HG03439 (cell line): ENCODE results near the gene CCDC33.
"Not testable (repeated sequence)": the region's sequence is repeated elsewhere in the genome, so short reads cannot be mapped to it uniquely, and the experiment has no call there.

Source experiments
- ATAC-seq: cut with Tn5 transposase; IDR thresholded peaks from one replicate; pipeline ENCODE4 v1.9.1; 2021; ENCODE audit warnings: mild to moderate bottlenecking, moderate library complexity; ENCODE audit not compliant: unreplicated experiment

CCDC33 gene

DNA sequence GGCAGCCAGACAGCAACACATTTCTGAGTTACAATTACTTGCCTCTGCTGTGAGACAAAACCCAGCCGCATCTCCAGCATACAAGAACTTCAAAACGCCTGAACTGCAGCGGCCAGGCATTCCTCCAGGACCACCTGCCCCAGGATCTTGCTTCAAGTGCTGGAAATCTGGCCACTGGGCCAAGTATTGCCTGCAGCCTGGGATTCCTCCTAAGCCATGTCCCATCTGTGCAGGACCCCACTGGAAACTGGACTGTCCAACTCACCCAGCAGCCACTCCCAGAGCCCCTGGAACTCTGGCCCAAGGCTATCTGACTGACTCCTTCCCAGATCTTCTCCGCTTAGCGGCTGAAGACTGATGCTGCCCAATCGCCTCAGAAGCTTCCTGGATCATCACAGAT lies 119.9 kb downstream of the CCDC33 start:
- not testable (repeated sequence) for ATAC-seq

DNA sequence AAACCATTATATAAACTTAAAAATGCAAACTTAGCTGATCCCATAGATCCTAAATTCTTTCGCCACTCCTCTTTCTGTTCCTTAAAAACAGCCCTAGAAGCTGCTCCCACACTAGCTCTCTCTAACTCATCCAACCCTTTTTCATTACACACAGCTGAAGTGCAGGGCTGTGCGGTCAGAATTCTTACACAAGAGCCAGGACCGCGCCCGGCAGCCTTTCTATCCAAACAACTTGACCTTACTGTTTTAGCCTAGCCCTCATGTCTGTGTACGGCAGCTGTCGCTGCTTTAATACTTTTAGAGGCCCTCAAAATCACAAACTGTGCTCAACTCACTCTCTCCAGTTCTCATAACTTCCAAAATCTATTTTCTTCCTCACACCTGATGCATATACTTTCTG lies 121.4 kb downstream of the CCDC33 start:
- not testable (repeated sequence) for ATAC-seq

DNA sequence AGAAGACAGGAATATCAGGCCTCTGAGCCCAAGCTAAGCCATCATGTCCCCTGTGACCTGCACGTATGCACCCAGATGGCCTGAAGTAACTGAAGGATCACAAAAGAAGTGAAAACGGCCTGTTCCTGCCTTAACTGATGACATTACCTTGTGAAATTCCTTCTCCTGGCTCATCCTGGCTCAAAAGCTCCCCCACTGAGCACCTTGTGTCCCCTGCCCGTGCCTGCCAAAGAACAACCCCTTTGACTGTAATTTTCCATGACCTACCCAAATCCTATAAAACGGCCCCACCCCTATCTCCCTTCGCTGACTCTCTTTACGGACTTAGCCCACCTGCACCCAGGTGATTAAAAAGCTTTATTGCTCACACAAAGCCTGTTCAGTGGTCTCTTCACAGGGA lies 123.2 kb downstream of the CCDC33 start:
- ATAC-seq: not testable (repeated sequence)

DNA sequence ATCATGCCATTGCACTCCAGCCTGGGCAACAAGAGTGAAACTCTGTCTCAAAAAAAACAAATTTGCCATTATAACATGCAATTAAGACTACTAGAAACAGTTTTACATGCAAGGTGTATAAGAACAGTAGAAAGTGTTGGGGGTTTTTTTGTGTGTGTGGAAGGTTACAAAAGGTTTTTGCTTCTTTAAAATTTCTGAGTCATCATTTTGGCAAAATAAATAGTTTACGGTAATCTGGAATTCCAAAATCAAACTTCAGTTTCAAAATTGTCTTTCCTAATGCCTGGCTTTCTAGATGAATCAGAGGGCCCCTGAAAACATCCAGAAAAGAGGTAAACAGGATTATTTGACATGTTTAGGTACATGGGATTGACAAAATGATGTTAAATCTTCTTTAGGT lies 124.7 kb downstream of the CCDC33 start:
- not testable (repeated sequence) for ATAC-seq

DNA sequence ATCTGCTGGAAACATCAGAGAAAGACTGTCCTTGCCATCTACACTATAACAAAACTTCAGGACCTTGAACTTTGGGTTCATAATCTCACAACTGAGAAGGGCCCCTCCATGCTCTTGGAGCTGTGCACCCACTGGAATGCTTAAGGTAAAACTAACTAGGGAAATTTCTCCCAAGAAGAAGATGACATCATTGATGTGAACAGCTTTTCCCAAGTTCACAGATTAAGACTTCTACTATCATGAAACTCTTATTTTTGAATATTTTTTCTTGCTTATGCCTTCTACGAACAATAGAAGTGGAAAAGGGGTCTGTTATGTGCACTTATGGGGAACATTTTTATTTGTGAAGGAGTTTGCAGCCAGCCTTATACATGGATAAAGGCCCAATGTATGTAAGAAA lies 126.4 kb downstream of the CCDC33 start:
- ATAC-seq: no peak

DNA sequence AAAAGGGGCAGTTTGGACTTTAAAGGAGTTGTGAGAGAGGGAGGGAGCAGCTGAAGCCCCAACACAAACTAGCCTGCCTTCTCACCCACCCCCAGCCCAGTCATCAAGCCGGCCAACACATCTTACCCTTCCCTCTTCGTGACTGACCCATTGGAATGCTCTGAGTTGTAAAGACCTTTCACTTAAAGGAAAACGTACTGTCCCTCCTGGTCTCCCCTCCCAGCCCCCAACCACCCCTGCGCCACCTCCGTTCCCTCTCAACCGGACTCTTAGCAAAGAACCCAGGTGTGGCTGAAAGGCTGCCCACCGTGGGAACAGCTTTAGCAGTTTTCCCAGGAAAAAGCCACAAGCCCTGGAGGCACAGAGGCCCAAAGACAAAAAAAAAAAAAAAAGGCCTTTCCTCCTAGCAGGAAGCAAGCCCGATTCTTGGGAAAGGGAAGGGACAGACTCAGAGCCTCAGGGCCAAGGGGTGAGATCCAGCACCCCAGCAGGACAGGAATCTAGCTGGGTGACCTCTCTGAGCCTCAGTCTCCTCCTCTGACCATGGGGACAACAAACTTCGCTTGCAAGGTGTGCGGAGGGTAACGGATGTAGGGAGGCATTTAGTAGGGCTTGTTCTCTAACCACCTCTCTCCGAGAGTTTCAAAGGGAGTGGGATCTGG lies 128.9 kb downstream of the CCDC33 start:
- no peak for ATAC-seq

DNA sequence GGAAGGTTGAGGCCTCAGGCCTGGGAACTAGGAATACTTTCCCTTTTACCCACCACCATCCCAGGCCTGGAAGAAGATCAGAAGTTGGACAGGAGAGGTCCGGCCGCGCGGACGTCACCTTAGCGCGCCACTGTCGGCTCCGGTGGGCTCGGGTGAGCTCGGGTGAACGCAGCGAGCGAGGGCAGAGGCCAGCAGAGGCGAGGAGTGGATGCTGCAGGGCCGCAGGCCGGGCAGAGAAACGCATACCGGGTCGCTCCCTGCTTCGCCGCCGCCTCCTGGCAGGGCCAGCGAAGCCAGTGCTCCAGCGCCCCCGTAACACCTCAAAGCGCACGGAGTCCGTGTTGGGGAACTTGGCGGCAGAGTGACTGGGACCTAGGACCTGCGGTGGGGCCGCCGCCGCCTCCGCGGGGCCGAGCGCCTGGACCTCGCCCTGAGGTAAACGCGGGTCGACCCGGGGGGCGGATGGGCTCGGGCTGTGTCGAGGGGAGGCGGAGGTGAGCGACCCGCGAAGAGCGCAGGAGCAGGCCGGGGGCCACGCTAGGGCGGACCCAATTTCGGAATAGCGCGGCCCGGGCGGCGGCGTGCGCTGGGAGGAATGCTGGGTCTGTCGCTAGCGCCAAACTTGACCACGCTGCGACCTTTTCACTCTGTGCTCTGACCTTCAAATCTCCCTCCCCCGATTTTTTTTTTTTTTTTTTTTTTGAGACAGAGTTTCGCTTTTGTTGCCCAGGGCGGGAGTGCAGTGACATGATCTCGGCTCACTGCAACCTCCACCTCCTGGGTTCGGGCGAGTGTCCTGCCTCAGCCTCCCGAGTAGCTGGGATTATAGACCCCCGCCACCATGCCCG lies 129.7 kb downstream of the CCDC33 start:
- ATAC-seq: no peak

DNA sequence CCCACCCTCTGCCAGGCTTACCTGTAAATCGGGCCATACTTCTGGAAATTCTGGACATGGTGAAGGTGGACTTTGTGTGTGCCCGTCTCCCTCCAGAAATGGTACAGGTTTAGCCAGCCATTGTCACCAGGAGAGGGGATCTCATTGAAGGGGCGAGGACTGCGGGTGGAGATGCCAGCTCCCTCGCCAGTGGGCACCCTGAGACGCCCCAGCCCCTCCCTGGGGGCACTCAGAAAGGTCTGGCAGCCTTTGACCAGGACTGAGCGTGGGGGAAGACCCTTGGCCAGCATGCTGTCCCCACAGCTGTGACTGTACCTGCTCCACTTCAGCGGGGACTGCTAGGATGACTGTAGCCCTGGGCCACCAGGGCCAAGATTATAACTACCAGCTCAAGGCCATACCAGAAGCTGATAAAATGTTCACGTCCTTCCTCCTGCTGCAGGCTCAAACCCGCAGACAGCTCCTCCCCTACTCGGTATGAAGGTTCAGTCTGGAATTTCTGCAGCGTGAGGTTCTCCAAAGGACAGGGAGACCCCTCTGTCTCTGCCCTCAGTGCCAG lies 131.2 kb downstream of the CCDC33 start, which contains the start of gene CYP11A1:
TSS of gene CYP11A1 (minus strand) at position 351 of the 559 bp plus-strand sequence. CDS start at position 290, 61 bp downstream.
- ATAC-seq: no peak

DNA sequence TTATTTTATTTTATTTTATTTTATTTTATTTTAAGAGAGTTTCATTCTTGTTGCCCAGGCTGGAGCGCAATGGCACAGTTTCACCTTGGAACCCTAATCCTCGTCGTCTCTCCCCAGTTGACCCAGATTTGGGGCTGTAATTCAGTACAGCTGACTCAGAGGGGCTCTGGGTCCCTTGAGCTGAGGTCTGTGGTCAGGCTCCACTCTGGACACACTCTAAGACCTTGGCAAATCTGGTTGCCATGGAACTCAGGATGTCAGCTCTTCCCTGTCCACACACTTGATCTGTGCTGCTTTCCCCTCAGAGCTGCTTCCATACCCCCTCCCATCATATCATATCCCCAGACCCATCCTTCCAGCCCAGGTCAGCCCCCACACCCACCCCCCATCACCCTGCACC lies 132.0 kb downstream of the CCDC33 start:
- no peak for ATAC-seq

DNA sequence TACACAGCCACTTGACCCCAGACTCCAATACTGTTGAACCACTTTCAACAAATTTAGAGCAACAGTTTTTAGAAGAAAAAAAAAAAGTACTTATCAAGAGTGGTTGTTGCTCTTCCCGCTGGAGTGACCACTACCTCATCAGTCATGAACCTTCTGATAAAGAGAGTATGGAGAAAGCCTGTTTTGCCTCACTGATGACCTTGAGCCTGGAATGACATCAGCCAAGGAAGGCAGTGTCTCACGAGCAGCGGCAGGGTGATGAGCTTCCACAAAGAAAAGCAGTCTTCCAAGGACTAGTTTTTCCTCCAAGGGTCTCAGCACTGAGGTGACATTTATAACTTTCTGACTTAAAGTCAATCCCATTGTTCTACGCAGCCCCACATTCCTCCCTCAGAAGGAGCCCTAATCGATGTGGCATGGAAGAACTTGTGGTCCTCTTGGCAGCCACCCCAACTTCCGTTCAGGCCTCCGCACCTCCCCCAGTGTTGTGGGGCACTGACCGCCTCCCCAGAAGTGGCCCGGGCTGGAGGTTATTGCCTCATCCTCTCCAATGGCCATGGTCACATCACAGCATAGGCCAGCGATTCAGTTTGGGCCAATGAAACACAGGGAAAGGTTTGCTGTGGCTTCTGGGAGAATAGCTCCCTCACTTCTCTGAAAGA lies 133.1 kb downstream of the CCDC33 start:
- no peak for ATAC-seq

DNA sequence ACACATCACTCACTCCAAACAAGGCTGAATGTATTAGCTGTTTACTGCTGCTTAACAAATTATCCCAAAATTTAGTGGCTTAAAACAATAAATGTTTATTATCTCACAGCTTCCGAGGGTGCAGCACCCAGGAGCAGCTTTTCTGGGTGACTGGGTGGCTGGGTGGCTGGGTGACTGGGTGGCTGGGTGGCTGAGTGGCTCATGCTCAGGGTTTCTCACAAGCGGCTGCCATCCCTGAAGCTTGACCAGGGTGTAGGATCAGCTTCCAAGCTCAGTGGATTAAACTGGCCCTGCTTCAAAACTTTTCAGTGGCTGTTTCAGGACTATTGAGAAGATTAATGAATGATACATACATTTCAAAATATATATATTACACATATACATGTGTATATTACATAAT lies 133.6 kb downstream of the CCDC33 start:
- no peak for ATAC-seq

DNA sequence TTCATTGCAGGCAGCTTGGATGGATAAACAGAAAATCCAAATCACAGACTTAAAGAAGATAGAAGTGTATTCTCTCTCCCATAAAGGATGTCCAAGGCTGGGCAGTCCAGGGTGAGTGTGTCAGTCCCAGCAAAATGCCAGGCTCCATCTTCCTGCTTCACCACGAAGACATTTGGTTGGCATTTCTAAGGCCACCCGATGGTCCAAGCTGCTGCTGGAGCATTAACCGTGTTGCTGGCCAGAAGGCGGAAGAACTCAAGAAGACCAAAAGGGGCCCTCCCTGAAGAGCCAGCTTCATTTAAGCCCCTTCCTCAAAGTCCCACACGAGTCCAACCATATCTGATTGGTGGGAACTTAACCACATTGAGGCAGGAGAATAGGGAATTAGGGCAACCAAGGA lies 134.3 kb downstream of the CCDC33 start:
- ATAC-seq: no peak

DNA sequence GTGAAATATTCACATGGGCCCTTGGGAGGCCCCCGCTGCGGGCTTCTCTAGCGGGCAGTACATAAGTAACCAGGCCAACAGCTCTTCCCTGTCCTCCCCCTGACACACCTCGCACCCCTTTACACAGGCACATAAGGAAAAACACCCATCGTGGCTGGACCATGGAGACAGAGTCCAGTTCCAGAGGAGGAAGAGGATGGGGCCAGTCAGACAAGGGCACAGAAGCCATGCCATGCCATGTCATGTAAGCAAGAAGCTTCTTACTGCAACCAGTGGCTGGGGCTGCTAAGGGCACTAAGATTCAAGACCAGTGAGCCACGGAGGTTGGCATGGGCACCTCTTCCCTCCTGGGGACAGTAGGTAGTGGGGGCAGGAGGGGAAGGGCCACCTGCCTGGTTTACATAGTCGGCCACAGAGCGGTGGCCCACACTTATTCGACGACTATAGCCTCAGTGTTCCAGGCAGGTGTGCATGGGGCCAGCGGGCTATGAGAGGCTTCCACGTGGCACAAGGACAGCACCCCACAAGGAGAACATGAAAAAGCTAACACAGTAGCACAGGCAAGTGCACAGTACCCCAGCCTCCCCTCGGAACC lies 137.0 kb downstream of the CCDC33 start:
- no peak for ATAC-seq

DNA sequence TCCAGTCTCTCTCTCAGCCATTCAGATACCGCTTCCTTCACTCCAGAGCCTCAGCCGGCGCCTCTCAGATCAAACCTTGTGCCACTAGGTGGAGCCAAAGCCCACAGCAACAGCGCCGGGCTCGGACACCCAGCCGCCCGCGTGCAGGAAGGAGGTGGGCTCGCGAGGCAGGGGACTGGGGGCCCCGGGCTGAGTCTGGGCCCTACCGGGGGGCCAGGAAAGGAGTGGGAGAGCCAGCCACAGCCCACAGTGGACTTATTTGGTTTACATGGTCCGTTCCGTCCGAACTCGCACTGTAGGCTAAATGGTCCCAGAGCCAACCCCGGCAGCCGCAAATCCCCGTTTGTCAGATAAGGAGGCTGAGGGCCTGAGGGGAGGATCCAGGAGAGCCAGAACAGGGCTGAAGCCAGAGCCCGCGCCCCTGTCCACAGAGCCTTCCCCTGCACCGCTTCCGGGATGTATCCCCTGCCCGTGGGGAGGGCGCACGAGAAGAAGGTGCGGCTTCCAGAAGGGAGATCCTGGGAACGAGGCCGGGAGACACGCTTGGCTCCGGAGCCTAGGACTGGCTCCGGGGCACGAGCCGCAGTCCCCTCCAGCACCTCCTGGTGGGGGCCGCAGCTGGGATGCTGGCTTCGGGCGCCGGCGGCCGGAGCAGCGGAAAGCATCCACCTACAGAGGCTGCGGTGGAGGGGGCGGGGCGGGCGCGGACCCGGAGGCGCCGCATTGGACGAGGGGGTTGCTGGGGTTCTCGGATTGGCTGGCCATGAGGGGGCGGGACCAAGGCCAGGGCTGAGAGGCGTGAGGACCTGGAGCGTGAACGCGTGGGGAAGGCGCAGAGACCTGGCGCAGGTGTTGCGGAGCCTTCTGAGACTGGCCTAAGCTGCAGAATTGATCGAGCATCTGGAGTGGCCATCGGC lies 137.9 kb downstream of the CCDC33 start:
- ATAC-seq: peak; percentile 65

DNA sequence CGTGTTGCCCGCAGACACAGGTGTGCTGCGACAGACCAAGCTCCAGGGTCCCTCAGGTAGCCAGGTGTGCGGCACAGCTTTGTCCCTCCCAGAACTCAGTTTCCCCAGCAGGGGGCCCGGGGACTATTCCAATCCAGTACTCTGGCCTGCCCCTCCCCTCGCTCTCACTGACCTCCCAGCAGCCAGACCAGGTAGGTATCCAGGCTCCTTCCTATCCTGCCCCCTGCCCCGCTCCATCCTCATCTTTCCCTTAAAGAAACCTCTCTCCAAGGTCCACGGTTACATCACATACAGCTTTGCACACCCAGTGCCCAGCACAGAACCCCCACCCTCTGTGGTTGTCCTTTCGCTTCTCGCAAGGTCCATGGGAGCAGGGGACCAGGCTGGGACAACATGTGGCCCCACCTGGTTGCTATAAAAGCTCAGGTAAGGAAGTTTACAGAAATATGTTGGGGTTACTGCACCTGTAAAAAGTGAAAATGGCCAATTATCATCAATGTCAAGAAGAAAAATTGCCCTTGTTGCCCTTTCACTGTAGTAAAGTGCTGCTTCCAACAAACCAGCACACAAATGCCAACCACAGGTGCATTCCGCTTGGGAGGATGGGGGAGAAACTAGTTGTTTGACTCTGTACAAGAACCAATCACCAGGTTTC lies 138.6 kb downstream of the CCDC33 start:
- ATAC-seq: no peak

DNA sequence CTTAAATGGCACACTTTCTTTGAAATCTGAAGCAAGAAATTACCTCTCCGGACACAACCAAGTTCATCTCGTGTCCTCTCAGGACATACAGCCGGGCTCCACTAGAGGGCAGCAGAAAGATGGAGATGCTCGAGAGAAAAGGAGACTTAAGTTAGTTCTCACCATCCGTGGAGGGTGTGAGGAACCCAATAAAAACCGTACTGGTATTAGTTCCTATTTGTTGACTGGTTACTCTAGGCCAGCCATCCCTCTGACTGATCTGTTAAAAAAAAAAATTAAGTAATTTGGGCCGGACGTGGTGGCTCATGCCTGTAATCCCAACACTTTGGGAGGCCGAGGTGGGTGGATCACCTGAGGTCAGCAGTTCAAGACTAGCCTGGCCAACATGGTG lies 139.2 kb downstream of the CCDC33 start:
- no peak for ATAC-seq

DNA sequence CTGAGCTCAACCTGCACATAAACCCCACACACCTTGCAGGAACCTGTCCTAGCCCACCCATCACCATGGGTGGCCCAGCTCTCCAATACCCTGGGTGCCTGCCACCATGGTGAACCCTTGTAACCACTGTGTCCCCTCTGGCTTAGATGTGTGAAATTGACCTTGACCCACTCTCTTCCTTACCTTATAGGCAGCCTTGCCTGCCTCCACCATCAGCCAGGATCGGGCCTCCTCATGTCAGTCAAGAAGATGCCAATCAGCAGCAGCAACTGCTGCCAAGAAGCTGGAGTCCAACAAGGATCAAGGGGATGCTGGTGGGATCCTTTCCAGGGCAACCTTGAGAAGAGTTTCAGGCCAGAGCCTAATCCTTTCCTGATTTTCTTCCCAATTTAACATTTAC lies 140.1 kb downstream of the CCDC33 start:
- no peak for ATAC-seq

DNA sequence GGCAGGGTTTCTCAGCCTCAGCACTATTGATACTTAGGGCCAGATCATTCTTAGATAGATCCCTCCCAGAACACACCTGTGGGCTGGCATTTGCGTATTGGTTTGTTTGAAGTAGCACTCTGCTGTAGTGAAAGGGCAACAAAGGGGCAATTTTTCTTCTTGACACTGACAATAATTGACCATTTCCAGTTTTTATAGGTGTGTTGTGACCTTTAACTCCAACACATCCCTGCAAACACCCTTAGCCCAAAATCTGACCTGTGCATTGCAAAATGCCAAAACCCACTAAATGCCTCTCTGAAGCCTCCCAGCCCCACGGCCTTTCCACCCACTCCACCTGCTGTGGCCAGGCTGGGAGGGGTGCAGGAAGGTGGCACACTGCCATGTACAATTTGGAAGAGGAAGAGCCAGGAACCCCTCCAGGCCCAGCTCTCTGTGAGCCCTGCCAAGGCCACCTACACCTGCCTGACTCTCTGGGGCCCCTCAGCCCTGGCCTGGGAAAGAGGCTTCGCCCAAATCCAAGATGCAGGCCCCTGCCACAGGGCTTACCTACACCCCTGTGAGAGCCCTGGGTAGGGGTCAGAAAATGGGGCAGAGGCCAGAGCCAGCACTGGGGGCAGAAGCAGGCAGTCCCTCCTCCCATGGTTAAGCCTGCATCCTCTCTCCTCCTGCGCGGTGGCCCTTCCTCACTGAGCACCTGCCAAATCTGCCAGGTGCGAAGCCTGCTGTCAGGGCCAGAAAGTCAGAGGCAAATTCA lies 140.9 kb downstream of the CCDC33 start:
- ATAC-seq: no peak
